Measurements from ENCODE around the gene SLC34A3.
A peak's percentile ranks its signal among the peaks of the same experiment; 100 is the strongest.

Gene SLC34A3

GRCh38 chr9:137201205-137201868, 29.4 kb upstream of the SLC34A3 start:
- no peak for TF ChIP-seq CTCF (IDR thresholded peaks at IDR 0.05; ENCODE audit: low read length, missing control alignments)
- DNase-seq (ENCODE audit: low read depth), result no peak
- peak overlapping the region; percentile 69 for H3K4me3 ChIP-seq (replicated peaks; ENCODE audit: low read depth, low read length)

- H3K4me3 ChIP-seq (replicated peaks; ENCODE audit: low read depth, low read length), result no peak overlapping the region
- no peak for DNase-seq (ENCODE audit: low read depth)
- TF ChIP-seq CTCF (IDR thresholded peaks at IDR 0.05; ENCODE audit: low read length, missing control alignments), result no peak
These were observed 27.7 kb upstream of the SLC34A3 start for GRCh38 chr9:137202966-137203365.

- no peak for TF ChIP-seq CTCF (IDR thresholded peaks at IDR 0.05; ENCODE audit: low read length, missing control alignments)
- peak overlapping the region; percentile 91 for H3K4me3 ChIP-seq (replicated peaks; ENCODE audit: low read depth, low read length)
- DNase-seq (ENCODE audit: low read depth), result no peak
These were observed 26.0 kb upstream of the SLC34A3 start for GRCh38 chr9:137204731-137205125.

GRCh38 chr9:137205126-137206069, 25.3 kb upstream of the SLC34A3 start, which contains the start of the genes NDOR1 and TMEM203:
Gene NDOR1 (plus strand): TSS chr9:137205700. CDS start chr9:137205778, 78 bp downstream.
Gene TMEM203 (minus strand): TSS chr9:137205648. CDS start chr9:137205414, 234 bp downstream.
- H3K4me3 ChIP-seq (replicated peaks; ENCODE audit: low read depth, low read length), result peak within 1 kb of the TSS; percentile 91
- no peak for TF ChIP-seq CTCF (IDR thresholded peaks at IDR 0.05; ENCODE audit: low read length, missing control alignments)
- DNase-seq (ENCODE audit: low read depth), result peak; percentile 80

GRCh38 chr9:137206602-137207001, 24.1 kb upstream of the SLC34A3 start:
- no peak for DNase-seq (ENCODE audit: low read depth)
- TF ChIP-seq CTCF (IDR thresholded peaks at IDR 0.05; ENCODE audit: low read length, missing control alignments), result no peak
- peak overlapping the region; percentile 91 for H3K4me3 ChIP-seq (replicated peaks; ENCODE audit: low read depth, low read length)

GRCh38 chr9:137211532-137211931, 19.2 kb upstream of the SLC34A3 start:
- H3K4me3 ChIP-seq (replicated peaks; ENCODE audit: low read depth, low read length), result no peak overlapping the region

More at GRCh38 chr9:137211532-137211931, 19.2 kb upstream of the SLC34A3 start:
- TF ChIP-seq CTCF (IDR thresholded peaks at IDR 0.05; ENCODE audit: low read length, missing control alignments), result no peak
- DNase-seq (ENCODE audit: low read depth), result no peak

All from fibroblast of pulmonary artery (primary cell).